Colonic mucosa (tissue), 4 donors: ENCODE measurements around the gene NEK10. TPM values are rescaled to one million over a fixed set of nuclear protein-coding genes. Genes with fewer than 3 reads are reported as not detected.

Experiments
- DNase-seq: peaks from one replicate; pipeline ENCODE4 v3.0.0-alpha.2; 2020
- H3K27ac ChIP-seq: fragments of 200-600 bp; one replicate; pipeline ENCODE4 v1.8.0; 2021
- H3K27me3 ChIP-seq: fragments of 200-600 bp; one replicate; pipeline ENCODE4 v1.8.0; 2021
- H3K36me3 ChIP-seq: fragments of 200-600 bp; one replicate; pipeline ENCODE4 v1.8.0; 2021
- H3K4me1 ChIP-seq: fragments of 200-600 bp; one replicate; pipeline ENCODE4 v1.8.0; 2021; ENCODE audit warnings: mild to moderate bottlenecking
- H3K4me3 ChIP-seq: fragments of 200-600 bp; one replicate; pipeline ENCODE4 v1.8.0; 2021
- H3K9ac ChIP-seq, 2 donors: one replicate each; pipeline ENCODE4 v1.7.0; 2013; ENCODE audit warnings: control low read depth in 2 of 2, low read depth in 2 of 2, low read length in 2 of 2
- H3K9me3 ChIP-seq: fragments of 200-600 bp; one replicate; pipeline ENCODE4 v1.8.0; 2021
- CTCF ChIP-seq: fragments of 200-600 bp; IDR thresholded peaks from one replicate; pipeline ENCODE4 v1.8.0; 2022; ENCODE audit warnings: antibody characterized with exemption, mild to moderate bottlenecking
- intact Hi-C: fragments of 100-400 bp; cut with DNase I; formaldehyde crosslinking; loops from one replicate; pipeline ENCODE4 v1.14.1; 2022
- total RNA-seq, 2 donors: library from RNA; stranded (reverse); fragmentation: NEBNext Ultra II Directional in 1 of 2; extraction: Animal tissue kit (Norgen Biotek cat#: 25700) in 1 of 2; gene quantifications; one replicate each; pipeline ENCODE4 v1.2.1, GENCODE V29; 2021
- donor health status: healthy.
- donor health status: DM: no; HTN: no; CAD: no.
- donor health status: DM: no; HTN: no; CAD: no.

NEK10 gene
- total RNA-seq, 2 donors from 2014 or later = 0.67 to 0.88 TPM

- Histone ChIP-seq H3K9ac (no peak overlapping the region), H3K4me1 (no peaks in the 10 kb centered on the region), H3K36me3 (no peaks in the 10 kb centered on the region), H3K27me3 (no peaks in the 10 kb centered on the region), H3K9me3 (no peaks in the 10 kb centered on the region), H3K4me3 (no peak overlapping the region), H3K27ac (no peak overlapping the region)
- TF ChIP-seq CTCF = no peak
- no peak for DNase-seq
- intact Hi-C loops = no loop called here
Observed at GRCh38 chr3:27078246-27078913, 290.8 kb downstream of the NEK10 start.

- Histone ChIP-seq H3K27me3 (no peaks in the 10 kb centered on the region), H3K4me3 (no peak overlapping the region), H3K9ac (no peak overlapping the region), H3K4me1 (no peaks in the 10 kb centered on the region), H3K27ac (no peak overlapping the region), H3K9me3 (no peaks in the 10 kb centered on the region), H3K36me3 (no peaks in the 10 kb centered on the region)
- TF ChIP-seq CTCF = no peak
- intact Hi-C loops = no loop called here
- DNase-seq = no peak
Observed at GRCh38 chr3:27076815-27077630, 292.2 kb downstream of the NEK10 start.

- H3K27ac ChIP-seq = no peak overlapping the region
- H3K9ac ChIP-seq = no peak overlapping the region
- no peak for DNase-seq
- intact Hi-C loops = no loop called here
- no peaks in the 10 kb centered on the region for H3K9me3 ChIP-seq
- no peaks in the 10 kb centered on the region for H3K27me3 ChIP-seq
- H3K36me3 ChIP-seq = no peaks in the 10 kb centered on the region
- H3K4me1 ChIP-seq = no peaks in the 10 kb centered on the region
- H3K4me3 ChIP-seq = no peak overlapping the region
- no peak for TF ChIP-seq CTCF
Observed at GRCh38 chr3:27074914-27075313, 294.3 kb downstream of the NEK10 start.

GRCh38 chr3:27073912-27074311 is 295.3 kb downstream of the NEK10 start:
- intact Hi-C loops = no loop called here
- H3K36me3 ChIP-seq = no peaks in the 10 kb centered on the region
- H3K9me3 ChIP-seq = no peaks in the 10 kb centered on the region
- no peak for DNase-seq
- no peaks in the 10 kb centered on the region for H3K4me1 ChIP-seq
- H3K9ac ChIP-seq = no peak overlapping the region
- H3K27me3 ChIP-seq = no peaks in the 10 kb centered on the region
- TF ChIP-seq CTCF = no peak
- no peak overlapping the region for H3K4me3 ChIP-seq
- no peak overlapping the region for H3K27ac ChIP-seq

DNA sequence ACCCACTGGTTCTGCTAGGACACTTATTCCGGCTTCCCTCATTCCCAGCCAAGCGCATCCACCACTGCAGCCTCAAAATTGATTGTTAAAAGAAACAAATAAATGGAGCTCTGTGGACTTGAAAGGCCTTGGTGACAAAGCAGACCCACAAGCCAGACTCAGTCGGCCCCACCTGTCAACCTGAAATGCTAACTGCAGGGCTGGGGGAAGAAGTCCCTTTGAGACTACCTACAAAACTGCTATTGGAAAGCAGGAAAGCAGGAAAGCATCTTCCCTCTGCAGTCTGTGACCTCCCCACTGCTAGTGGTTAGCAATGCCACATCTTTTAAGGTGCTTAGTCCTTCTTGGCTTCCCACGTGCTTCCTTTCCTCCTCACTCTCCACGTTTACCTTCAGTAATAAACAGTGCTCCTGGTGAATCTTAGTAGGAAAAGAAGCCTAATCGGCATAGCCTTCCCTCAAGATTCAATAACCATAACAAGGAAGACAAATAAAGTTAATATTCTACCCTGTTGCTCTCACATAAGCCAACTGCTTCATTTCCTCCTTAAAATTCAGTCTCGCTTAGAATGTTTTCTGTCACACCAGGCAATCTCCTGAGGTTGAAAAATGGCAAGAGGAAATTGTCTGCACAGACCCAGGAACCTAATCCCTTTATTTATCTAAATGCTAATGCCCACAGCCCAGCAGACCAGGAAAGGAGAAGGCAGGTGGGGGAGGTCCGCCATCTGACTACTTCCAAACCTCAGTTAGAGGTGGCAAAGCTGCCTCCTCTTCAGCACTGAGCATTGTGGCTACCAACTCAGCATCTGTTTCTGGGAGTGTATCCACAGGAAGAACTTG is 296.2 kb downstream of the NEK10 start:
- no peak for DNase-seq
- Histone ChIP-seq H3K27ac (no peak overlapping the region), H3K9me3 (no peaks in the 10 kb centered on the region), H3K9ac (no peak overlapping the region), H3K4me1 (no peaks in the 10 kb centered on the region), H3K27me3 (no peaks in the 10 kb centered on the region), H3K4me3 (no peak overlapping the region), H3K36me3 (no peaks in the 10 kb centered on the region)
- TF ChIP-seq CTCF = no peak
- intact Hi-C loops = no loop called here
